ENCODE data around the gene VKORC1.

VKORC1 gene

DNA sequence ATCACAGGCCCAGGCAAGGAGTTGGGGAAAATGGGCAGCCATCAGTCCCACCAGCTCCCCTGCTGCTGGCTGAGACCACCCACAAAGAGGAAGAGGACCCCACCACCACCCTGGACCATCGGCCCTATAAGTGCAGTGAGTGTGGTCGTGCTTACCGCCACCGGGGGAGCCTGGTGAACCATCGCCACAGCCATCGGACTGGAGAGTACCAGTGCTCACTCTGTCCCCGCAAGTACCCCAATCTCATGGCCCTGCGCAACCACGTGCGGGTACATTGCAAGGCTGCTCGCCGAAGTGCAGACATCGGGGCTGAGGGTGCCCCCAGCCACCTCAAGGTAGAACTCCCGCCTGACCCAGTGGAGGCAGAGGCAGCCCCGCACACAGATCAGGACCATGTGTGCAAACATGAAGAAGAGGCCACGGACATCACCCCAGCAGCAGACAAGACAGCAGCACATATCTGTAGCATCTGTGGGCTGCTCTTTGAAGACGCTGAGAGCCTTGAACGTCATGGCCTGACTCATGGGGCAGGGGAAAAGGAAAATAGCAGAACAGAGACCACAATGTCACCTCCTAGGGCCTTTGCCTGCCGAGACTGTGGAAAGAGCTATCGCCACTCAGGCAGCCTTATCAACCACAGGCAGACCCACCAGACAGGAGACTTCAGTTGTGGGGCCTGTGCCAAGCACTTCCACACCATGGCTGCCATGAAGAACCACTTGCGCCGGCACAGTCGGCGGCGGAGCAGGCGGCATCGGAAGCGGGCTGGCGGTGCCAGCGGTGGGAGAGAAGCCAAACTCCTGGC lies 16.8 kb downstream of the VKORC1 start:
- TF ChIP-seq, protein P1, sequence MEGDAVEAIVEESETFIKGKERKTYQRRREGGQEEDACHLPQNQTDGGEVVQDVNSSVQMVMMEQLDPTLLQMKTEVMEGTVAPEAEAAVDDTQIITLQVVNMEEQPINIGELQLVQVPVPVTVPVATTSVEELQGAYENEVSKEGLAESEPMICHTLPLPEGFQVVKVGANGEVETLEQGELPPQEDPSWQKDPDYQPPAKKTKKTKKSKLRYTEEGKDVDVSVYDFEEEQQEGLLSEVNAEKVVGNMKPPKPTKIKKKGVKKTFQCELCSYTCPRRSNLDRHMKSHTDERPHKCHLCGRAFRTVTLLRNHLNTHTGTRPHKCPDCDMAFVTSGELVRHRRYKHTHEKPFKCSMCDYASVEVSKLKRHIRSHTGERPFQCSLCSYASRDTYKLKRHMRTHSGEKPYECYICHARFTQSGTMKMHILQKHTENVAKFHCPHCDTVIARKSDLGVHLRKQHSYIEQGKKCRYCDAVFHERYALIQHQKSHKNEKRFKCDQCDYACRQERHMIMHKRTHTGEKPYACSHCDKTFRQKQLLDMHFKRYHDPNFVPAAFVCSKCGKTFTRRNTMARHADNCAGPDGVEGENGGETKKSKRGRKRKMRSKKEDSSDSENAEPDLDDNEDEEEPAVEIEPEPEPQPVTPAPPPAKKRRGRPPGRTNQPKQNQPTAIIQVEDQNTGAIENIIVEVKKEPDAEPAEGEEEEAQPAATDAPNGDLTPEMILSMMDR (IDR thresholded peaks at IDR 0.05; ENCODE audit: low read length, missing control alignments): no peak
- no peak overlapping the region for H3K4me3 ChIP-seq (replicated peaks; ENCODE audit: low read depth, low read length)
- DNase-seq (ENCODE audit: low read depth): no peak

DNA sequence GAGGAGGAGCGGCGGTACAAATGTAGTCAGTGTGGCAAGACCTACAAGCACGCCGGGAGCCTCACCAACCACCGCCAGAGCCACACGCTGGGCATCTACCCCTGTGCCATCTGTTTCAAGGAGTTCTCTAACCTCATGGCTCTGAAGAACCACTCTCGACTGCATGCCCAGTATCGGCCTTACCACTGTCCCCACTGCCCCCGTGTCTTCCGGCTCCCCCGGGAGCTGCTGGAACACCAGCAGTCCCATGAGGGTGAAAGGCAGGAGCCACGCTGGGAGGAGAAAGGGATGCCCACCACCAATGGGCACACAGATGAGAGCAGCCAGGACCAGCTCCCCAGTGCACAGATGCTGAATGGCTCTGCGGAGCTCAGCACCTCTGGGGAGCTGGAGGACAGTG lies 17.6 kb downstream of the VKORC1 start:
- H3K4me3 ChIP-seq (replicated peaks; ENCODE audit: low read depth, low read length): no peak overlapping the region
- no peak for DNase-seq (ENCODE audit: low read depth)
- TF ChIP-seq, protein P1 (IDR thresholded peaks at IDR 0.05; ENCODE audit: low read length, missing control alignments): no peak

DNA sequence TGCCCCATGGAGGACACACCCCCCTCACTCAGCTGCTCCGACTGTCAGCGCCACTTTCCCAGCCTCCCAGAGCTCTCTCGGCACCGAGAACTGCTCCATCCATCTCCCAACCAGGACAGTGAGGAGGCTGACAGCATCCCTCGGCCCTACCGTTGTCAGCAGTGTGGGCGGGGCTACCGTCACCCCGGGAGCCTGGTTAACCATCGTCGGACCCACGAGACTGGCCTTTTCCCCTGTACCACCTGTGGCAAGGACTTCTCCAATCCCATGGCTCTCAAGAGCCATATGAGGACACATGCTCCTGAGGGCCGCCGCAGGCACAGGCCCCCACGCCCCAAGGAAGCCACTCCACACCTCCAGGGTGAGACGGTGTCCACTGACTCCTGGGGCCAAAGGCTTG lies 18.3 kb downstream of the VKORC1 start:
- H3K4me3 ChIP-seq (replicated peaks; ENCODE audit: low read depth, low read length): no peak overlapping the region
- TF ChIP-seq, protein P1 (IDR thresholded peaks at IDR 0.05; ENCODE audit: low read length, missing control alignments): no peak
- no peak for DNase-seq (ENCODE audit: low read depth)

DNA sequence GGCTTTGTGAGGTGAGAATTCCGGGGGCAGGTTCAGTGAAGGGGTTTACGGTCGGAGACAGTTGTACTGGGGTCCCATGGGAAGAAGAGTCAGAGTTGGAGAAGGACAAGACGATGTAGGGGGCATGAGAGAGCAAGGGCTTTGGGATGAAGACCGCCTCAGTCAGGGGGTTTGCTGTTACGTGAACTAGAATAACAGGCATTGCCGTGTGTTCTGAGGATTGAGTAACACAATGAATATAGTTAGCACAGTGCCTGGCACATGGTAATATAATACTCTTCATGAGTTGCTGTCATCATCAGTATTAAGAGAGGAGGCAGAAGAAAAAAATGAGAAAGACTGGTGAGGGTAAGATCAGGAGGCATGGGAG lies 19.8 kb downstream of the VKORC1 start:
- peak overlapping the region; percentile 99 for H3K4me3 ChIP-seq (replicated peaks; ENCODE audit: low read depth, low read length)
- TF ChIP-seq, protein P1 (IDR thresholded peaks at IDR 0.05; ENCODE audit: low read length, missing control alignments): no peak
- peak; percentile 18 for DNase-seq (ENCODE audit: low read depth)

DNA sequence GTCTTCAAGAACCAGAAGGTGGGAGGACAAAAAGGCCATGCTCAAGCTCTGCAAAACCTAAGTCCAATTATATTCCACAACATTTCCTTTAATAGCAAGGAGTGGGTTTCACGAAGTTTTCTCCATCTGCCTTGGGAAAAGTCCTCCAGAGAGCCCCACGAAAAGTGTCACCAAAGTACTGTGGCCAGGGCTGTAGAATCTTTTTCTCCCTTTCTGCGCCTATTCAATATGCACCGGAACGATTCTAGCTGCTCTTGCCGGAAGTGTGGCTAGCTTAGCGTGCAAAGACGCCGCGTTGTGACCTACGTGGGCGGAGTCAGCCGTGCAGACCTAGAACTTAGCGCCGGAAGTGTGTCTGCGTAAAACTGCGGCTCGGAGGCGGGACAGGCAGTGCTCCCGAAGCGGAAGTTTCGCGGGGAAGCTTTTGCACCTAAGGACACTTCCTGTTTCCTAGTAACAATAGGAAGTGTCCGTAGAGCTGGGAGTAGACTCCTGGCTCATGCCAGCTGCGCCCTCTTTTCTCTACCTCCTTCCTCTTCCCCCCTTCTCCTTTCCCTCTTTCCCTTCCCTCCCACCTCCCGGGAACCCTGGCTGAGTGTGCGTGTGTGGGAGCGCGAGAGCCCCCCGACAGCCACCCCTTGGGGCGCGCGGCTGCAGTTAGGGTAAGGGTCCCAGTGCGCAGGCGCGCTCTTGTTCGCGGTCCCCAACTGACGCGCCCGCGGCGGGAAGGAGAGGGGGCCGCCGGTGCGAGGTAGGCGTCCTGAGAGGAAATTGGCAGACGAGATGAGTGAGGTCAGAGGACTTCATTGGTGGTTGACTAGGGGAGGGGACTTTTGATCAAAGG lies 20.4 kb downstream of the VKORC1 start, which contains the start of the genes ZNF646 and ZNF668:
ZNF646 (plus strand) TSS at position 453 of the 844 bp plus-strand sequence. CDS start 1,903 bp downstream, outside the sequence.
ZNF668 (minus strand) TSS at position 271 of the 844 bp plus-strand sequence. CDS start 9,781 bp downstream, outside the sequence.
- TF ChIP-seq, protein P1 (IDR thresholded peaks at IDR 0.05; ENCODE audit: low read length, missing control alignments): no peak
- DNase-seq (ENCODE audit: low read depth): peak; percentile 100
- peak within 1 kb of the TSS; percentile 99 for H3K4me3 ChIP-seq (replicated peaks; ENCODE audit: low read depth, low read length)

DNA sequence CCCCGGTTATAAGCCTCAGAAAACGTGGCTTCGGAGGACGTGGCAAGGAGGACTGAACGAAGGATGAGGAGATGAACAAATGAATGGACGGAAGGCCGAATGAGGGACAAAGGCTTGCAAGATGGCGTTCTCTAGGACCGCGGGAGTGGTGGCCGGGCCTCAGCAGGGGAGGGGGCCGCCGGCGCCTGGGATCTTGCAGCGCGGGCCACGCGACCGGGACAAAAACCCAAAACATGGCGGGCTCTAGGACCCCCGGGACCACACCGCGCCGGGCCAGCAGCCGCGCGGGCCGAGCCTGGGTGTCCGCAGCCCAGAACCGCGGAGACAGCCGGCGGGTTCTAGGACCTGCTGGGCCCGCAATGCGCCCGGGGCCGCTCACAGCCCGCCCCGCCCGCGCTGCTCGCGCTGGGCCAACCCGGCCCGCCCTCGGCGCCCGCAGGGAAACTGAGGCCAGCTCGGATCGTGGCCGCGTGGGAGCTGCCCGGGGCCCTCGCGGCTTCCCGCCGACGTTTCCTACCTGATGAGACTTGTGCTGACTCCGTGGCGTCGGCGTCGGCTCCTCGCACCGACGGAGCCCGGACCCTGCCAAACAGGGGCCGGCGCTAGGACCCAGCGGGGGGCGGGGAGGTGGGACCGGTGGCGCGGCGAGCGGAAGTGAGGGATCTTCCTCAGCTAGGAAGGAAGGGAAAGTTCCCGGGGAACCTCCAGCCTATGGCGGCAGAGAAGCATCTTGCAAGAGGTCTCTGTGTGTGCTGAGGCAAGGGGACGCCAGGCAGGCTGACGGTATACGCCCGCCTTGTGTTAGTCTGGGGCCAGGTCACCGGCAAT lies 21.2 kb downstream of the VKORC1 start:
- peak; percentile 91 for DNase-seq (ENCODE audit: low read depth)
- H3K4me3 ChIP-seq (replicated peaks; ENCODE audit: low read depth, low read length): peak overlapping the region; percentile 99
- TF ChIP-seq, protein P1 (IDR thresholded peaks at IDR 0.05; ENCODE audit: low read length, missing control alignments): no peak
